SH-SY5Y (cell line): ENCODE measurements around the gene MSANTD4.

Source experiments
- GATA2 ChIP-seq: IDR thresholded peaks from 2 replicates; pipeline ENCODE4 v1.6.1; 2011; ENCODE audit warnings: mild to moderate bottlenecking, low read depth, low read length
- GATA3 ChIP-seq: IDR thresholded peaks from 2 replicates; pipeline ENCODE4 v1.6.1; 2011; ENCODE audit warnings: low read depth, mild to moderate bottlenecking, low read length, moderate library complexity

Gene MSANTD4

DNA sequence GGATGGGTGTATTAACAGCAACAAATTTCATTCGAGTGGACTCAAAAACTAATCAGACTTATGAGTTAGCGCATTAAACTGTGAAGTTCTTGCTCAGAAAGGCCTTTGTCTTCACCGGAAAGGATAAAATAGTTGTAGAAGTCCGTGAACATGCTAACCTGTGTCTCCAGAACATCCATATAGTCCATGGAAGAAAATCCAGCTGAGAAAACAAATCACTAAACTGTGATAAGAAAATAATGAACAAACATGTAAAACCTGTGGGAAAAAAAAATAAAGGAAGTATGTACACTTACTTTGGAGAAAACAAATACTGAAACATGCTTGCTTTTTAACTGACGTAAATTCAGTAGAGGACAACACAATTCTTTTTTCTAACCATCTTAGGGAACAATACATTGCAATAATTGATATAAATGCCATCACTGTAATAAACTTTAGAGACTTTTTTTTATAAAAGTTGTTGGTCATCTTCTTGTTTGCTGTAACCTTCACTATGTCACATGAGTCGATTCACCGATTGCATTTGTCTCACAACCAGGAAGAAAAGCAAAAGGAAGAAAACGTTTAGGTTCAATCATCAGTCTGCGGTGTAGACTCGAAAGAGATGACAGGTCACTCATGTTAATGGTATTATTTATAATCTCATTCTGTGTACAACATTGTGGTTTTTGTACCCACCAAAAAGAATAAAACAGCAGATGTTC lies 41.9 kb downstream of the MSANTD4 start:
- TF ChIP-seq GATA2: no peak
- TF ChIP-seq GATA3: no peak

- no peak for TF ChIP-seq GATA2
- no peak for TF ChIP-seq GATA3
Observed at GRCh38 chr11:105975128-105975527, 46.9 kb downstream of the MSANTD4 start.

DNA sequence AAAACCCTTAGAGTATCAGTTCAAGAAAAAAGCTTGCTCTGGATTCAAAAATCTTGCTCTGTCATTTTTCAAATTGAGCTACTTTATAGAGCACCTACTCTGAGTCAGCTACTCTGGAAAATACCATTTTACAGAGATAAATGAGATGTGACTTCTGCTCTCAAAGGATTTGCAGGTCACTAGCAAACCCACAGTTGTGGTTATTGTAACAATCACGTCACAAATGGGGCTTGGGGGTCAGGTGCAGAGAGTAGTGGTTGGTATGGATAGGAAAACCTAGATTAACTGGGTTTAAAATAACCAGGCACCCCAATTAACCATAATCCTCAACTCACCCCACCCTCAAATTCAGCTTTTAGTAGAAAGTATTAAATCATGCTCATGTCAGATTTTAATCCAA lies 52.3 kb downstream of the MSANTD4 start:
- TF ChIP-seq GATA3: no peak
- no peak for TF ChIP-seq GATA2

DNA sequence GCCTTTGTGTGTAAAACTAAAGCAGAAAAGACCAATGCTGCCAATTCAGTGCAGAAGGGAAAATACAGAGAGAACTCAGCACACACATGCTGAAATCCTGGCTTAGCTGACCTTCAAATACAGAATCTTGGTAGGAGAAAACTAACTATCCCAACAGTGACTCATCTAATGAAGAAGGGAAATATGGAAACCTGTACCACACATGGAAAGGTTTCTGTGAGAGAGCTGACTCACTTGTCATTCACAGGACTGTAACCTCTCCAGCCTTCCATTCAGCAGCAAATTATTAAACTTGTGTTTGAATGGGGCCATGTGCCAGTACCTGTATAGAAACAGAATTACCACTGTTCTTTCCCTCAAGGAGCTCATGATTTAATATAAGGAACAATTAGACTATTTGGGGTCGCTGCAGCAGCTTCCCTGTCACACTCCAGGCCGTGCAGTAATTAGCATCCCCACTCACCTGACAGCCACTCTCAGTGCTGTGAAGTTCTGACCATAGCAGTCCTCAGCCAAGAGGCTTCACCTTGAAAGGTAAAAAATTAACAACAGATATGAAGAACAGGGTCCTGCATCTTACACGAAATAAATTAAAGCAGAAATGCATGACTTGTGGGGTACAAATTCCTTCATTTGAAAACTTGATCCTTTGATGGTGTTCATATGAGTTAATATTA lies 53.9 kb downstream of the MSANTD4 start:
- TF ChIP-seq GATA2 (no peak), GATA3 (no peak)

- no peak for TF ChIP-seq GATA3
Observed at GRCh38 chr11:105960252-105961245, 61.5 kb downstream of the MSANTD4 start.
